ENCODE results near the gene CABP7.

GRCh38 chr22:29741926-29742325 is 22.1 kb downstream of the CABP7 start:
- TF ChIP-seq, protein P1, sequence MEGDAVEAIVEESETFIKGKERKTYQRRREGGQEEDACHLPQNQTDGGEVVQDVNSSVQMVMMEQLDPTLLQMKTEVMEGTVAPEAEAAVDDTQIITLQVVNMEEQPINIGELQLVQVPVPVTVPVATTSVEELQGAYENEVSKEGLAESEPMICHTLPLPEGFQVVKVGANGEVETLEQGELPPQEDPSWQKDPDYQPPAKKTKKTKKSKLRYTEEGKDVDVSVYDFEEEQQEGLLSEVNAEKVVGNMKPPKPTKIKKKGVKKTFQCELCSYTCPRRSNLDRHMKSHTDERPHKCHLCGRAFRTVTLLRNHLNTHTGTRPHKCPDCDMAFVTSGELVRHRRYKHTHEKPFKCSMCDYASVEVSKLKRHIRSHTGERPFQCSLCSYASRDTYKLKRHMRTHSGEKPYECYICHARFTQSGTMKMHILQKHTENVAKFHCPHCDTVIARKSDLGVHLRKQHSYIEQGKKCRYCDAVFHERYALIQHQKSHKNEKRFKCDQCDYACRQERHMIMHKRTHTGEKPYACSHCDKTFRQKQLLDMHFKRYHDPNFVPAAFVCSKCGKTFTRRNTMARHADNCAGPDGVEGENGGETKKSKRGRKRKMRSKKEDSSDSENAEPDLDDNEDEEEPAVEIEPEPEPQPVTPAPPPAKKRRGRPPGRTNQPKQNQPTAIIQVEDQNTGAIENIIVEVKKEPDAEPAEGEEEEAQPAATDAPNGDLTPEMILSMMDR (IDR thresholded peaks at IDR 0.05), result no peak
- TF ChIP-seq POLR2A (IDR thresholded peaks at IDR 0.05), result no peak

All from adrenal gland (tissue), 5 donors.